NOMO-1 treated with dmso at 0.1 percent for 144 hours (cell line): ENCODE results near the gene LIFR.

Experiments
- DNase-seq: peaks from one replicate; lab custom pipeline; 2025; ENCODE audit not compliant: unreplicated experiment; lab: John Stamatoyannopoulos, UW

LIFR gene

GRCh38 chr5:38551030-38552017, 5.1 kb downstream of the LIFR start:
- DNase-seq, result no peak

DNA sequence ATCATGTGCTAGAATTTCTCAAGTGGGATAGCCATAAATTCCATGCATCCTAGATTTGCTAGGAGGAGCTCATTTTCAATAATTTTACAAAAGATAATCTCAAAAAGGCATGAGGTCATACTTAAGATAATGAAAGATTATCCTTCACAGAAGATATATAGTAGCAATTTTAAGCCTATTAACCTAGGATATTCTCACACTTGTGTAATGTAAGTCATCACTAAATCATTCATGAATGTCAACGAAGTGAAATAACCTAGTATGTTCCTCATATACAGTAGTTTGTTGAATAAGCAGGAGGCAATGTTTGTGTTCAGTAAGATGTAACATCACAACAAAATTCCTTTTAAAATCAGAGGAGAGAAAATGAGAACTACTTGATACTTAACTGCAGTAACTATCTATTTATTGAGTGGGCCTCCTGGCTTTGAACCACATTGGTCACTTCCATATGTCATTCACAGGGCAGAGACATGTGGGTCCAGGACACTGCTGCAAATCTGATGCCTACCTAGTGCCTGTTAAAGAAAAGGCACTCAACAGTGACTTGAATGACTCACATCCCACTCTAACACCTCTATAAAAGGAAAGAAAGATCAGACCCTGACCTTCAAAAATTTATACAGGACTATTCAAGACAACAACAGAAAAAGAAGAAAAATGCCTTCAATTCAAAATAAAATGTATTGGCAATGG, 8.2 kb downstream of the LIFR start:
- no peak for DNase-seq

DNA sequence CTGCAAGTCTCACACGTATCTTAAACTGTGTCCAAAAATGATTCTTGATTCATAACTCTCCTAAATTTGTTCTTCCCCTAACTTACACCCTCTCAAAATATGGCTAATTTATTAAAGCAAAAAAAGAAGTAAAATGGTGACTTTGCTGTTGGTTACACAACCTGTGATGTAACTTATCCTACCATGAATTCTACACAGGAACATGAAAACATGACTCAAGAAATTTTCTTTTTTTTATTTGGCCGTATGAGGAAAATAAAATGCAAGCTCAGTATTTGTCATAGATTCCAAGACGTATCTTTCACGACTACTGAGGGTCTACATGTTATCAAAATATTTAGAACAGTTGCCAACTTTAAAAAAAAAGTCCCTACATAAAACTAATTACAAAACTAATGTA, 9.2 kb downstream of the LIFR start:
- DNase-seq, result no peak

DNA sequence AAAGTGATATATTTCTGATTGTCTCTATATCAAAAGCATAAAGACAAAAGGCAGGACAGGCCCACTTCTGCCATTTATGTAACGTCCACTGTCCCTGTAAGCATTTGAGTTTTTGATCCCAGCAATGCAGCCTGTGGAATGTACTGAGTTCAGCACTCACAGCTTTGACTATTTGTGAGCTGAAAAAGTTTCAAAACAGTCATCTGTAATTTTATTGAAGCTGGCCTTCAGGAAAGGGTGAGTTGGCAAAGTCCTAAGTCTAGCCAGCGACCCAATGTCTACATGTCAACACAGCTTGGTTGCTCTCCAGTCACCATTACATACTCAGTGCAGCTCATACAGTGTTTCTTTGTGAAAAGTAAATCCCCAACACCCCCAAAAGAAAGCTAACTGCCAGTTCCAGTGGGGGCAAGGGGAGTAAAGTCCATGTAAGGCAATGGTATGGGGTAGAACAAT, 9.7 kb downstream of the LIFR start:
- no peak for DNase-seq

GRCh38 chr5:38543886-38544285, 12.6 kb downstream of the LIFR start:
- no peak for DNase-seq

- no peak for DNase-seq
Observed at GRCh38 chr5:38543074-38543473, 13.4 kb downstream of the LIFR start.

GRCh38 chr5:38541174-38541725, 15.2 kb downstream of the LIFR start:
- no peak for DNase-seq

DNA sequence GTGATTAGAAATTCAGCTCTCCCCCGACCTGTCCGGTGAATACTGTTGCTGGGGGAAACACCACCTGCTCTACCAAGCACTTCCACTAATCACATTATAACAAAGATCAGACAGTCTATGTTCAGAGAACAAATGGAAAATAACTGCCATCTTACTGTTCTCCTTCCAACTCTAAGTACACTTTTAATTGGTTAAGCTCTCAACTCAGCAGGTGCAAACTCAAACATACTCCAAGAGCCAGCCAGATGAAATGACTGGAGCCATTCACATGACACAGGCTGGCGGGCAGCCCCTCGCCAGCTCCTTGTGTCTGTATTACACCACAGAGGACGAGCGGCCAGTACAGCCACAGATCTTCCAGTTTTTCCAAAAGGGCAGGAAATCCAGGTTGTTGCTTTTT, 16.1 kb downstream of the LIFR start:
- DNase-seq, result no peak

DNA sequence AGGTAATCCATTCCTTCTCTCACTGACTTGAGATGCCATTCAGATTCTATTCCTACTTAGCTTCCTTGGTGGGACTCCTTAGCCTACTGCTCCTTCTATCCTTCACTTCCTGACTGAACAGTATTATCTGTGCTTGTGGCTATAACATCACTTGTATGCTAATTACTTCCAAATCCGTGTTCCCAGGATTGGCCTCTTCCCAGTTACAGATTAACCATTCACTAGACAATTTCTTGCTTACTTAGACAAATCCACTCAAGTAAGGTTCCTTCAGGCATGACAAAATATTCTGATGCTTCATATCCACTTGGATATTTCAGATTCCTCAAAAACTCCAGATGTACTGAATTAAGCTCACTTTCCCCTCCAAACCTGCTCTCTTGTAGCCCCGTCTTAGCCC, 18.3 kb downstream of the LIFR start:
- DNase-seq, result no peak

DNA sequence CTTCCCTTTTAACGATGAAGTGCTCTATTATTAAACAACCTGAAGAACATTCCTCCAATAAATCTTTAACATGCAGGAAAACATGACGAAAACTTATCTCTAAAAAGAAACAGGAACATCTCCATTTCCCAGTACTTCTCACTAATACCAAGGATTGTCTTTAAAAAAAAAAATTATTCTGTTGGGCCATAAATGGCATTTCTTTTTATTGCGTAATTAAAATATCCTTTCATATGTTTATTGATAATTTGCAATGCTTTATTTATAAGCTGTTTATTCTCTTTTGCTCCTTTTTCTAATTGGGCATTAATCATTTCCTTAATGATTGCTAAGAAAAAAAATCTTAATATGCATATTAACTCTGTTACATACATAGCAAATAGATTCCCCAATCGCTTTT, 18.9 kb downstream of the LIFR start:
- no peak for DNase-seq

- DNase-seq, result no peak
Observed at GRCh38 chr5:38536968-38537367, 19.5 kb downstream of the LIFR start.

DNA sequence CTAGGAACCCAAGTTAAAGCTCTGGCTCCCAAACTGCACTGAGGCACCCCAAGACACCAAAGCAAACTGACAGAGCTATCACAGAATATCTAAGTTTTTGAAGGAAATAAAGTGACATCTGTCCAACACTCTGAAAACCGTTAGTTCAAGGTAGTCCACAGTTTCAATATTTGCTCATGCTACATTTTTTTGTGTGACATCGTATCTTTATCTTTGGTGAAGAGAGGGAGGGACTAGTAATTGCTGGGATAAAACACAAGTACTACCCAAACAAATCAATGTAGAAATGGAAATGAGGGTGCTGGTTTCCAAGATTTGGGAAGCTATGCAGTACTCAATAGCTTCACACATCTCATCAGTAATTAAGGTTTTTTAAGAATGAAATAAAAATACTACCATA, 20.6 kb downstream of the LIFR start:
- DNase-seq, result no peak

DNA sequence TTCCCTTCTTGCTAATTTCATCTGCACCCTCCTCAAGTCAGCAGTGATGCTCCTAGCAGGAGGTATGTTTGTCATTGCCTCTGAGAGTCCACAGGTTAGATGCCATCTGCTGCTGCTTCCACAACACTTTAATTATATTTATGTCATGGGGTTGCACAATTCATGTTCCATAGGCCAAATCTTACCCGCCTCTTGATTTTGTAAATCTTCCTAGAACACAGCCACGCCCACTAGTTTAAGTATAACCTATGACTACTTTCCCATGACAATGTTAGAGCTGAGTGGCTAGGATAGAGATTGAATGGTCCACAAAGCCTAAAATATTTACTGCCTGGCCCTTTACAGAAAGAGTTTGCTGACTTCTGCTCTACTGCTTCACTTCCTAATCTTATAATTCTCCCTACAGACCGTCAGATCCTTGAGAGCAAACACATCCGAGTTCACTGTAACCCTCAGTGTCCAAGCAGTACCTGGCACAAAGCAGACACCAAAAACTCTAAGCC, 21.1 kb downstream of the LIFR start:
- no peak for DNase-seq

DNA sequence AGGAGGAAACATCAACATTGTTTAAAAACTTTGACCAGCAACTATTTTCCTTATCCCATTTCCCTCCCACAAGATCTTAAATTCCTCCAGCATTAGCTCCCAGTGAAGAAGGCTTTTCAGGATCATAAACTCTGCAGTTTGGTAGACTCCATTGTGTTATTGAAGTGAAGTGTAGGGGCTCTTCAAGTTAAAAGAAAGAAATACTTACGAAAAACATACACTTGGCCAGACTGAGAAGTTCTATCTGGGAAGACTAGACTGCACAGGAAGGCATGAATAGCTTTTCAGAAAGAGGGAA, 22.3 kb downstream of the LIFR start:
- no peak for DNase-seq

DNA sequence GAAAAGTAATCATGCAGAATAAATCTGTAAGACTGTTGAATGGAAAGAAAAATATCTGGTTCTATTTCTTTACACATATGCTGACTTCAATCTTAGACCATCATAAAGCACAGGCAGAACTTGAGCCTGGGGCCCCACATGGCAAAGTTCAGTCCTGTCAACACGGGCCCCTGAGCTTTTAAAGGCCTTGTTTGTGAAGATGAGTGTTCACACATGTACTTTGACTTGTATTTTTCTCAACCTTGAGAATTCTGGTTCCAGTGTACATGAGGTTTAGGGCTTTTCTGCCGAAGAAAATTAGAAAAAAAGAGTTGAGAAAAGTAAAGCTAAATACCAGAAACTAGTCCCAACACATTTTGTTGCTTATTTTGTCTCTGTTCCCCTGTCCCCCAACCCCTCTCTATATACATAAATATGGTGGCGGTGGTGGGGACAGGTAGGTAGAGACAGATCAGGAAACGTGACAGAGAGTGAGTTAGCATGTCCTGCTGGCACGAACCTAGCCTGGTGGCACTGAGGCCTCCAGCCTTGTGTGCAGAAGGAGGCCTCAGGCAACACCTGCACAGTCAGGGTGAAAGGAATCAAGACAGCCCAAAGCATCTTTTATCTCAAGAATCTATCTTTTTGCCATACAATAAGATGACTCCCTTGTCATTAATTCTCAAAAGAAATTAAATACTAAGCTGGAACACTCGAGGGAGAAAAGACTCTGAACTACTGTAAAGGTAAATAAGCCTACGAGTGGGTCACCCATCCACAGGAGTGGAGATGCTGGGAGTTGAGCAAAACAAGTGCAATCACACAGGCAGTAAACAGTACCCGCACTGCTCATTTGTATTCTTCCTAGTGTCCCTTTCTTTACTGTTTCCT, 22.9 kb downstream of the LIFR start:
- DNase-seq, result no peak

DNA sequence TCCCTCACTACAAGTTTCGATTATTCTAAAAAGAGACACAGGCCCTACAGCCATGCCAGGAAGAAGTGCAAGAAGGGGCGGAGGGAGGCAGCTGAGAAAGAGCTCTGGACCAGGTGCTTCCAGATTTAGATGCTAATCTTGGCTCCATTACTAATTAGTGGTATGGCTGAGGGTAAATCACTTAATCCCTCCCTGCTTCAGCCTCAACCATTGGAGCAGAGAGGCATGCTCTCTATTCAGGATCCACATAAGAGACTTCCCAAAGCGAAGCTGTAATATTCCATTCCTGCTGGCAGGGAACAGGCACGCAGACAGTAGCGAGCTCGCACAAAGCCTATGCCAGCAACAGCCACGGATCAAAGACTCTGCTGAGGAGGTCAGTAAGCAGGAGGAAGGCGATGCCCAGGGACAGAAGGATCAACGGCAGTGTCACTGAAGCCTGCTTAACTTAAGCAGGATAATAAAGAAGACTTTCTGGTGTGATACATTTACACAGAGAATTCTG, 24.2 kb downstream of the LIFR start:
- DNase-seq, result no peak

- no peak for DNase-seq
Observed at GRCh38 chr5:38531518-38531917, 24.9 kb downstream of the LIFR start.

DNA sequence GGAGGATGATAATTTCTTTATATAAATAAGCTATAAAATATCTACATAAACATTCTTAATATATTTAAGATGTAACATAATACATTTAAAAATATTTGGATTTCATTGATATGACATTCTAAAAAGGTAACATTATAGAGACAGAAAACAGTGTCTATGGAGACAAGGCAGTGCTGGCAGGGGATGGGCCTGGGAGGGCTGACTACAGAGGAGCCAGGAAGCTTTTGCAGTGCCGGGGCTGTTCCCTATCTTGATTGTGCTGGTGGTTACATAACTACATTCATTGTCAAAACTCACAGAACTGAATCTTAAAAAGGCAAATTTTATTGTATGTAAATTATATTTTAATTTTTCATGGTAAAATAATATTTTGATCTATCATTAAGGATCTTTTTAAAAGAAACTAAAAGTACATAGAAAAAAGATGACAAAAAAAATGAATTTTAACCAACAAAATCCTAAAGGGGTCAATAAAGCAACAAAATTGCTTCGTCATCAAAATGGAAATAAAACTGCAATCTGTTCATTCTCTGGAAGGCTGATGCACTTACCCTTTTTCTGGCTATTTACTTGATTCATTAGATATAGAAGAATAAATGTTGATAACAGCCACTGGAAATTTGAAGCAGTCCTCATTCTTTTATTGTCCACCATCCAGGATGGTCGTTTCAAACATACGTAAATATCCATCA, 26.3 kb downstream of the LIFR start:
- DNase-seq, result no peak

- no peak for DNase-seq
Observed at GRCh38 chr5:38528162-38528703, 28.2 kb downstream of the LIFR start.

DNA sequence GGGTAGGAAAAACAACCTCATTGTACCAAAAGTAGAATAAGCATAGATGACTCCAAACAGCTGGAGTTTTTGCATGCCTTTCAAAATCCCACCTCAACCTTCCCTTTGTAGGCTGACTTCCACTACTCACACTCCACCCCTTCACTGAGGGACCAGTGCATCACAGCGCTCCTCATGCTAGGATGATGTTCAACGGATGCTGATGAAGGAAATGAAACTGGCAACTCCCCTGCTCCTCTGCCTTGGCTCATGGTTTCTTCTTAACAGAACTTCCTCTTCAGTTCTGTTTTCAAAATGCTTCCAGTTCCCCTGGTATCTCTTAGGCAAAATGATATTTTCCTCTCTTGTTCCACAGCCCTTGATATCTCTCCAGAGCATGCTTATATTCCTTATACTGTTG, 29.0 kb downstream of the LIFR start:
- peak; percentile 31 for DNase-seq
